HepG2 (cell line): Measurements from ENCODE around the gene ZFP14. TPM values are rescaled to one million over a fixed set of nuclear protein-coding genes. Genes with fewer than 3 reads are reported as not detected.

Experiments used
- AHR ChIP-seq: IDR thresholded peaks from 2 replicates; pipeline ENCODE4 v1.6.1; 2018; ENCODE audit warnings: missing genetic modification reagents, missing compliant biosample characterization
- BHLHE40 ChIP-seq: IDR thresholded peaks from 2 replicates; pipeline ENCODE4 v1.6.1; 2011; ENCODE audit warnings: low read length, improper control_type of control experiment
- CREM ChIP-seq, 2 experiments: sonication (generic) in 1 of 2; formaldehyde crosslinking in 1 of 2; IDR thresholded peaks; 2 replicates each; pipeline versions ENCODE4 v1.4.0 to v1.6.1; 2016 to 2020; ENCODE audit warnings: antibody characterized with exemption in 1 of 2, mild to moderate bottlenecking in 1 of 2, missing genetic modification reagents in 1 of 2
- DMAP1 ChIP-seq: IDR thresholded peaks from 2 replicates; pipeline ENCODE4 v1.6.1; 2016
- ELF1 ChIP-seq: sonication (generic); formaldehyde crosslinking; IDR thresholded peaks from 2 replicates; pipeline ENCODE4 v1.4.0; 2020; ENCODE audit warnings: missing genetic modification reagents
- ERF ChIP-seq: IDR thresholded peaks from 2 replicates; pipeline ENCODE4 v1.6.1; 2018; ENCODE audit warnings: missing biosample characterization, missing genetic modification reagents
- FOXA3 ChIP-seq: IDR thresholded peaks from 2 replicates; pipeline ENCODE4 v1.6.1; 2016; ENCODE audit warnings: missing genetic modification reagents, missing compliant biosample characterization
- GABPA ChIP-seq, 2 experiments: IDR thresholded peaks; 2 replicates each; pipeline ENCODE4 v1.6.1; 2011 to 2016; ENCODE audit warnings: low read depth in 2 of 2, low read length in 1 of 2, missing biosample characterization in 1 of 2, missing genetic modification characterization in 1 of 2
- HIC2 ChIP-seq: sonication (generic); formaldehyde crosslinking; IDR thresholded peaks from 2 replicates; pipeline ENCODE4 v1.9.0; 2022; ENCODE audit warnings: low read depth, missing genetic modification reagents
- HNF4G ChIP-seq, 2 experiments: sonication (generic) in 1 of 2; formaldehyde crosslinking in 1 of 2; IDR thresholded peaks; 2 replicates each; pipeline versions ENCODE4 v1.4.0 to v1.6.1; 2011 to 2020; ENCODE audit warnings: borderline replicate concordance in 2 of 2, low read depth in 2 of 2, mild to moderate bottlenecking in 2 of 2, low read length in 1 of 2, missing genetic modification reagents in 1 of 2, moderate library complexity in 1 of 2
- IRF2 ChIP-seq: IDR thresholded peaks from 2 replicates; pipeline ENCODE4 v1.6.1; 2018; ENCODE audit warnings: missing genetic modification reagents, missing compliant biosample characterization
- KDM3A ChIP-seq: IDR thresholded peaks from 2 replicates; pipeline ENCODE4 v1.6.1; 2018; ENCODE audit warnings: low read depth, missing compliant biosample characterization
- NFYC ChIP-seq: IDR thresholded peaks from 2 replicates; pipeline ENCODE4 v1.6.1; 2016; ENCODE audit warnings: missing genetic modification reagents, missing compliant biosample characterization
- NR2F6 ChIP-seq, 2 experiments: IDR thresholded peaks; 2 replicates each; pipeline ENCODE4 v1.6.1; 2016; ENCODE audit warnings: antibody characterized with exemption in 1 of 2, mild to moderate bottlenecking in 1 of 2
- RXRB ChIP-seq: IDR thresholded peaks from 2 replicates; pipeline ENCODE4 v1.6.1; 2016; ENCODE audit warnings: borderline replicate concordance, missing genetic modification reagents, missing compliant biosample characterization
- SMYD3 ChIP-seq: sonication (generic); formaldehyde crosslinking; IDR thresholded peaks from 2 replicates; pipeline ENCODE4 v1.8.1; 2023; ENCODE audit warnings: mild to moderate bottlenecking, missing genetic modification reagents
- SRSF1 ChIP-seq: fragments of 200-400 bp; formaldehyde crosslinking; optimal IDR thresholded peaks from 2 replicates; pipeline ENCODE3; 2017; ENCODE audit warnings: mild to moderate bottlenecking, low read depth, low read length, moderate library complexity
- TEAD3 ChIP-seq: optimal IDR thresholded peaks from 2 replicates; pipeline ENCODE3; 2016; ENCODE audit warnings: borderline replicate concordance
- THAP11 ChIP-seq: IDR thresholded peaks from 2 replicates; pipeline ENCODE4 v1.6.1; 2016; ENCODE audit warnings: missing biosample characterization, missing genetic modification reagents
- ZFP91 ChIP-seq: sonication (generic); formaldehyde crosslinking; IDR thresholded peaks from 2 replicates; pipeline ENCODE4 v1.9.0; 2022; ENCODE audit warnings: missing genetic modification reagents, mild to moderate bottlenecking, borderline replicate concordance
- ZNF12 ChIP-seq: sonication (generic); formaldehyde crosslinking; IDR thresholded peaks from 2 replicates; pipeline ENCODE4 v1.5.0; 2020; ENCODE audit warnings: missing genetic modification reagents
- ZNF121 ChIP-seq: sonication (generic); formaldehyde crosslinking; IDR thresholded peaks from 2 replicates; pipeline ENCODE4 v1.5.0; 2020; ENCODE audit warnings: mild to moderate bottlenecking, missing genetic modification reagents
- ZNF329 ChIP-seq: sonication (generic); formaldehyde crosslinking; IDR thresholded peaks from 2 replicates; pipeline ENCODE4 v1.9.0; 2021; ENCODE audit warnings: low read depth, mild to moderate bottlenecking, missing genetic modification reagents
- ZNF331 ChIP-seq: sonication (generic); formaldehyde crosslinking; IDR thresholded peaks from 2 replicates; pipeline ENCODE4 v1.4.0; 2020; ENCODE audit warnings: missing genetic modification reagents
- ZNF414 ChIP-seq: sonication (generic); formaldehyde crosslinking; IDR thresholded peaks from 2 replicates; pipeline ENCODE4 v1.5.0; 2020; ENCODE audit warnings: missing genetic modification reagents
- ZNF577 ChIP-seq: sonication (generic); formaldehyde crosslinking; IDR thresholded peaks from 2 replicates; pipeline ENCODE4 v1.4.0; 2020; ENCODE audit warnings: mild to moderate bottlenecking, low read depth, missing genetic modification reagents, borderline replicate concordance
- ZNF703 ChIP-seq: sonication (generic); formaldehyde crosslinking; IDR thresholded peaks from 2 replicates; pipeline ENCODE4 v1.5.1; 2020; ENCODE audit warnings: missing genetic modification reagents, mild to moderate bottlenecking, moderate library complexity, borderline replicate concordance
- ZSCAN29 ChIP-seq: sonication (generic); formaldehyde crosslinking; conservative IDR thresholded peaks from 2 replicates; pipeline ENCODE4 v1.4.0; 2020; ENCODE audit warnings: mild to moderate bottlenecking, missing genetic modification reagents
- polyA plus RNA-seq, 8 experiments: library from polyadenylated mRNA; depleted of rRNA in 3 of 8; stranded (reverse) in 7 of 8; unstranded in 1 of 8; fragments of >200 nt; fragmentation: Illumina TruSeq in 4 of 8; extraction: Trizol in 4 of 8; gene quantifications; 2 replicates each; pipeline versions ENCODE4 v1.2.1 to v1.2.3, GENCODE V29; 2011 to 2016; ENCODE audit warnings: low read depth in 4 of 8, missing spikeins in 1 of 8, mixed read lengths in 1 of 8; ENCODE audit not compliant: insufficient read depth in 1 of 8
- total RNA-seq, 5 experiments: library from RNA; depleted of rRNA; stranded (reverse); fragments of >200 nt; fragmentation: Illumina TruSeq; extraction: Trizol; gene quantifications; 2 replicates each; pipeline ENCODE4 v1.2.3, GENCODE V29; 2016; ENCODE audit warnings: low read depth in 1 of 5

The ZFP14 gene
- total and polyA plus RNA-seq, 2 of the 13 experiments (the other 11 are each of a cell fraction or from before 2014, with no cell fraction given), result 2.0 to 5.0 TPM

GRCh38 chr19:36377541-36378178, 1.3 kb downstream of the ZFP14 start (continued):
- 0 out of 2 replicates have a peak, but pooled peaks have one; percentile 9 for TF ChIP-seq FOXA3
- TF ChIP-seq ZFP91, result no peak
- no peak for TF ChIP-seq ZNF577 (CRISPR knock-in tag)
- 0 out of 2 replicates have a peak, but pooled peaks have one; percentile 54 for TF ChIP-seq ZSCAN29 (CRISPR knock-in tag)
- no peak for TF ChIP-seq SMYD3 (CRISPR knock-in tag)
- no peak for TF ChIP-seq KDM3A (CRISPR knock-in tag)
- TF ChIP-seq TEAD3 (CRISPR knock-in tag), result peak; percentile 48
- TF ChIP-seq BHLHE40, result no peak
- TF ChIP-seq ZNF331 (CRISPR knock-in tag), result peak; percentile 44; the same call in 1 of the 2 replicates
- no peak for TF ChIP-seq NR2F6 (IDR thresholded peaks at IDR 0.05)
- TF ChIP-seq NR2F6 (CRISPR knock-in tag; IDR thresholded peaks at IDR 0.05), result 0 out of 2 replicates have a peak, but pooled peaks have one; percentile 28
- no peak for TF ChIP-seq GABPA (IDR thresholded peaks at IDR 0.05; ENCODE audit: low read depth, low read length)
- TF ChIP-seq GABPA (CRISPR knock-in tag; IDR thresholded peaks at IDR 0.05; ENCODE audit: low read depth), result 0 out of 2 replicates have a peak, but pooled peaks have one; percentile 3
- TF ChIP-seq HNF4G (IDR thresholded peaks at IDR 0.05; ENCODE audit: borderline replicate concordance, low read depth, low read length), result peak; percentile 60; the same call in 1 of the 2 replicates
- no peak; the same call in 1 of the 2 replicates for TF ChIP-seq HNF4G (CRISPR knock-in tag; IDR thresholded peaks at IDR 0.05; ENCODE audit: borderline replicate concordance, low read depth)
- TF ChIP-seq HIC2 (CRISPR knock-in tag), result no peak
- no peak for TF ChIP-seq SRSF1
- TF ChIP-seq DMAP1 (CRISPR knock-in tag), result no peak
- no peak for TF ChIP-seq CREM (IDR thresholded peaks at IDR 0.05)
- TF ChIP-seq CREM (CRISPR knock-in tag; IDR thresholded peaks at IDR 0.05), result no peak
- no peak for TF ChIP-seq ZNF12
- TF ChIP-seq ELF1 (CRISPR knock-in tag), result 0 out of 2 replicates have a peak, but pooled peaks have one; percentile 16
- TF ChIP-seq IRF2 (CRISPR knock-in tag), result peak; percentile 50; the same call in 1 of the 2 replicates
- TF ChIP-seq RXRB (CRISPR knock-in tag), result 0 out of 2 replicates have a peak, but pooled peaks have one; percentile 9
- peak; percentile 88 for TF ChIP-seq ZNF121
- TF ChIP-seq ERF (CRISPR knock-in tag), result peak; percentile 23; the same call in 1 of the 2 replicates
- peak; percentile 80 for TF ChIP-seq THAP11
- no peak for TF ChIP-seq NFYC (CRISPR knock-in tag)
- no peak for TF ChIP-seq ZNF329 (CRISPR knock-in tag)
- TF ChIP-seq ZNF703 (CRISPR knock-in tag), result no peak
- no peak for TF ChIP-seq ZNF414 (CRISPR knock-in tag)
- no peak for TF ChIP-seq AHR (CRISPR knock-in tag)
